ENCODE data around the gene CYP26B1.

The CYP26B1 gene

GRCh38 chr2:72155151-72155550, 7.5 kb upstream of the CYP26B1 start:
- no peak for DNase-seq (ENCODE audit: low read depth in 2 of 2)

GRCh38 chr2:72154386-72154975, 6.8 kb upstream of the CYP26B1 start:
- no peak for DNase-seq (ENCODE audit: low read depth in 2 of 2)

GRCh38 chr2:72153924-72154323, 6.3 kb upstream of the CYP26B1 start:
- DNase-seq (ENCODE audit: low read depth in 2 of 2), result no peak

- no peak for DNase-seq (ENCODE audit: low read depth in 2 of 2)
Measured at GRCh38 chr2:72153026-72153791, 5.5 kb upstream of the CYP26B1 start.

GRCh38 chr2:72150861-72151356, 3.2 kb upstream of the CYP26B1 start:
- DNase-seq (ENCODE audit: low read depth in 2 of 2), result no peak

- peak; percentile 36 to 61 for DNase-seq (ENCODE audit: low read depth in 2 of 2)
Measured at GRCh38 chr2:72150157-72150860, 2.6 kb upstream of the CYP26B1 start.

- no peak for DNase-seq (ENCODE audit: low read depth in 2 of 2)
Measured at GRCh38 chr2:72149556-72150156, 2.0 kb upstream of the CYP26B1 start.

GRCh38 chr2:72148837-72149555, 1.3 kb upstream of the CYP26B1 start:
- DNase-seq (ENCODE audit: low read depth in 2 of 2), result no peak

- no peak for DNase-seq (ENCODE audit: low read depth in 2 of 2)
Measured at GRCh38 chr2:72148003-72148836, 558 bp upstream of the CYP26B1 start.

- no peak for DNase-seq (ENCODE audit: low read depth in 2 of 2)
Measured at GRCh38 chr2:72146347-72147302, 1.0 kb downstream of the CYP26B1 start.

- no peak for DNase-seq (ENCODE audit: low read depth in 2 of 2)
Measured at GRCh38 chr2:72145658-72146329, 1.9 kb downstream of the CYP26B1 start.

GRCh38 chr2:72145289-72145657, 2.4 kb downstream of the CYP26B1 start:
- DNase-seq (ENCODE audit: low read depth in 2 of 2), result no peak

- no peak for DNase-seq (ENCODE audit: low read depth in 2 of 2)
Measured at GRCh38 chr2:72144632-72145288, 2.9 kb downstream of the CYP26B1 start.

- no peak for DNase-seq (ENCODE audit: low read depth in 2 of 2)
Measured at GRCh38 chr2:72144274-72144631, 3.4 kb downstream of the CYP26B1 start.

GRCh38 chr2:72143441-72144273, 4.0 kb downstream of the CYP26B1 start:
- no peak for DNase-seq (ENCODE audit: low read depth in 2 of 2)

- DNase-seq (ENCODE audit: low read depth in 2 of 2), result no peak
Measured at GRCh38 chr2:72142570-72143440, 4.9 kb downstream of the CYP26B1 start.

Measured in stimulated activated CD4-positive, alpha-beta T cell treated with anti-CD3 and anti-CD28 coated beads, Interleukin-15, amount 100 ng/mL, for 48 hours (primary cell).